ENCODE results near the gene FBLN5. TPM values are rescaled to one million over a fixed set of nuclear protein-coding genes. Genes with fewer than 3 reads are reported as not detected.

The FBLN5 gene
- total RNA-seq, 1 experiment from 2014 or later = 1.0 TPM

GRCh38 chr14:91843437-91843836 lies 104.1 kb downstream of the FBLN5 start:
- Histone ChIP-seq H3K9me3 (ENCODE audit: control insufficient read depth, low read depth, low read length) (no peaks in the 10 kb centered on the region), H2BK5ac (ENCODE audit: insufficient read length, low read length) (no peak overlapping the region), H4K20me1 (ENCODE audit: control insufficient read depth, insufficient read depth, insufficient read length) (no peaks in the 10 kb centered on the region), H3K27ac (ENCODE audit: insufficient read length, low read depth, low read length) (no peak overlapping the region), H3K4me2 (ENCODE audit: insufficient read depth, insufficient read length, low read length) (no peak overlapping the region), H3K9ac (ENCODE audit: extremely low read depth, insufficient read length, low read length) (no peak overlapping the region), H3K4me1 (ENCODE audit: insufficient read depth, low read length) (no peaks in the 10 kb centered on the region), H4K8ac (replicated peaks; ENCODE audit: insufficient read length, low read depth, low read length) (no peak overlapping the region), H3K18ac (ENCODE audit: insufficient read length, low read depth, low read length) (no peak overlapping the region), H3K56ac (ENCODE audit: insufficient read length, low read depth, low read length) (no peak overlapping the region), H3K23me2 (ENCODE audit: insufficient read length, low read depth, low read length, poor library complexity, severe bottlenecking) (no peaks in the 10 kb centered on the region), H2BK15ac (ENCODE audit: low read depth, low read length) (no peak overlapping the region), H2BK20ac (ENCODE audit: low read depth, low read length, poor library complexity, severe bottlenecking) (no peak overlapping the region), H3K79me2 (ENCODE audit: insufficient read depth, low read length) (no peaks in the 10 kb centered on the region), H3K14ac (ENCODE audit: insufficient read depth, low read length) (no peak overlapping the region), H4K5ac (ENCODE audit: insufficient read length, low read depth, low read length) (no peak overlapping the region), H2BK120ac (ENCODE audit: low read depth, low read length, poor library complexity, severe bottlenecking) (no peak overlapping the region), H3K4ac (ENCODE audit: low read depth, low read length) (no peak overlapping the region), H3K27me3 (ENCODE audit: insufficient read depth, low read length) (no peaks in the 10 kb centered on the region), H2AFZ (ENCODE audit: low read length) (no peak overlapping the region), H3T11ph (ENCODE audit: low read length) (no peak overlapping the region), H3K79me1 (ENCODE audit: insufficient read depth, low read depth, low read length, poor library complexity, severe bottlenecking) (no peaks in the 10 kb centered on the region), H4K91ac (ENCODE audit: insufficient read length, low read depth, low read length) (no peak overlapping the region), H3K23ac (ENCODE audit: insufficient read length, low read depth, low read length) (no peak overlapping the region), H2AK5ac (ENCODE audit: insufficient read length, low read length) (no peak overlapping the region), H2BK12ac (ENCODE audit: insufficient read length, low read depth, low read length) (no peak overlapping the region)
- no peak overlapping the region for H3K27ac Mint-ChIP-seq
- H3K27me3 Mint-ChIP-seq (ENCODE audit: low read depth) = peaks cover 2% of the 10 kb centered on the region
- H3K36me3 Mint-ChIP-seq (ENCODE audit: insufficient read depth in 1 of 3, low read depth in 3 of 3) = no peaks in the 10 kb centered on the region
- no CpG with 5 or more reads among the region's 4 CpGs for WGBS (ENCODE audit: extremely low coverage, insufficient read length, low lambda C conversion rate)
- H3K4me1 Mint-ChIP-seq = peaks cover 0 to 3% of the 10 kb centered on the region in 2 experiments; a peak in 1 of 4 replicates
- no peak for TF ChIP-seq CTCF (conservative IDR thresholded peaks at IDR 0.05)
- no peak for DNase-seq
- H3K9me3 Mint-ChIP-seq = no peaks in the 10 kb centered on the region
- H3K4me3 Mint-ChIP-seq = no peak overlapping the region

All from H9 (cell line).